IMR-90 (cell line): ENCODE results near the gene FOXK1. TPM values are rescaled to one million over a fixed set of nuclear protein-coding genes. Genes with fewer than 3 reads are reported as not detected.

Experiments used
- microRNA-seq, 2 experiments: library from miRNA; stranded (forward) in 1 of 2; unstranded in 1 of 2; fragments of 10-50 nt in 1 of 2; fragments of <30 nt in 1 of 2; gene quantifications in 1 of 2; microRNA quantifications in 1 of 2; one replicate each; pipeline versions ENCODE3 to v1.1.0; 2013 to 2020; ENCODE audit not compliant: insufficient read depth in 1 of 2, insufficient read length in 1 of 2, unreplicated experiment in 1 of 2
- polyA plus RNA-seq, 3 experiments: library from polyadenylated mRNA; depleted of rRNA; stranded (reverse); fragments of >200 nt; gene quantifications; 2 replicates each; pipeline ENCODE4 v1.2.3, GENCODE V29; 2012; ENCODE audit warnings: low replicate concordance in 1 of 3
- small RNA-seq, 5 experiments: library from RNA; depleted of rRNA; stranded (forward); fragments of <200 nt; gene quantifications; one replicate each; pipeline ENCODE3, GENCODE V24; 2012
- total RNA-seq: library from RNA; depleted of rRNA; stranded (reverse); fragments of >200 nt; gene quantifications from 2 replicates; pipeline ENCODE4 v1.2.3, GENCODE V29; 2012; rRNA removed

FOXK1 gene
- total and polyA plus RNA-seq, 2 of the 4 experiments (the other 2 are of a cell fraction): 4.3 to 8.8 TPM

Small RNAs within 50 kb of the gene (microRNA-seq; reads per million reads assigned to microRNA genes)
- gene MIR4656 (ENCODE audit: insufficient read depth in 1 of 2, insufficient read length in 1 of 2, unreplicated experiment in 1 of 2) (0 reads per million in 2 experiments), gene RF00019 (ENCODE audit: insufficient read depth, insufficient read length) (not detected)

Small RNAs within 50 kb of the gene (small RNA-seq; reads per million reads assigned to genes)
- gene MIR4656 (0 reads per million in 5 experiments), gene RF00019 (0 reads per million in 5 experiments)

Other genes starting within 250 kb of the FOXK1 start
- 9.2 and 9.7 TPM in 2 replicates for gene AP5Z1, start 93.3 kb downstream of the FOXK1 start, total RNA-seq
- 38.7 and 46.1 TPM in 2 replicates for gene AP5Z1, start 93.3 kb downstream of the FOXK1 start, polyA plus RNA-seq (2012; rRNA removed)
- gene PAPOLB, start 179.7 kb downstream of the FOXK1 start, total RNA-seq: under 0.01 TPM in 2 replicates
- gene PAPOLB, start 179.7 kb downstream of the FOXK1 start, polyA plus RNA-seq (2012; rRNA removed): not detected in 2 replicates
- gene RADIL, start 201.4 kb downstream of the FOXK1 start, total RNA-seq: 0.18 TPM in 1 of 2 replicates, not detected in the other
- gene RADIL, start 201.4 kb downstream of the FOXK1 start, polyA plus RNA-seq (2012; rRNA removed): 0.36 and 0.48 TPM in 2 replicates